GM12878 (cell line): Measurements from ENCODE around the gene UBE2E3. TPM values are rescaled to one million over a fixed set of nuclear protein-coding genes. Genes with fewer than 3 reads are reported as not detected.

Experiments
- ATAC-seq: fragments of 200-7000 bp; cut with Tn5 transposase; 3 replicates; pipeline ENCODE4 v1.9.1; 2020; ENCODE audit warnings: mild to moderate bottlenecking, moderate library complexity
- BruUV-seq: library from RNA; stranded (reverse); fragments of 400-500 nt; replicated peaks from 2 replicates; lab custom pipeline; 2021; lab: Mats Ljungman, UMichigan
- CTCF ChIA-PET: fragments of 300-600 bp; sonication (Branson Sonifier 250); formaldehyde crosslinking; extraction: SDS; loops from one replicate; lab custom pipeline; 2021; ENCODE audit warnings: inconsistent platforms; lab: Yijun Ruan, JAX
- POLR2A ChIA-PET: fragments of 350-600 bp; formaldehyde crosslinking; extraction: SDS; loops from one replicate; lab custom pipeline; 2021; ENCODE audit warnings: inconsistent platforms; lab: Charles Lee
- RAD21 ChIA-PET: fragments of 300-600 bp; sonication (Branson Sonifier 250); formaldehyde crosslinking; loops from one replicate; lab custom pipeline; 2023; ENCODE audit warnings: antibody characterized with exemption; ENCODE audit not compliant: unreplicated experiment; lab: Charles Lee
- SMC1A ChIA-PET: fragments of 300-600 bp; sonication (Branson Sonifier 250); formaldehyde crosslinking; loops from one replicate; lab custom pipeline; 2023; ENCODE audit not compliant: unreplicated experiment, uncharacterized antibody; lab: Charles Lee
- DNase-seq: peaks from one replicate; pipeline ENCODE4 v3.0.0-alpha.2; 2011; ENCODE audit warnings: low read depth, low spot score
- FAIRE-seq: peaks from 3 replicates; lab custom pipeline; 2011; peaks lifted over from hg19 to GRCh38; lab: Jason Lieb, UNC
- H2AFZ ChIP-seq: 2 replicates; pipeline ENCODE4 v1.6.0; 2011; ENCODE audit warnings: low read depth, low read length, control low read depth; ENCODE audit not compliant: control insufficient read depth
- H3K27ac ChIP-seq: 2 replicates; pipeline ENCODE4 v1.5.1; 2011; ENCODE audit warnings: control low read depth; ENCODE audit not compliant: control insufficient read depth, insufficient read depth
- H3K27me3 ChIP-seq, 2 experiments: replicated peaks in 1 of 2; 2 replicates each; pipeline versions ENCODE4 v1.6.0 to v1.6.1; 2011; ENCODE audit warnings: low read length in 1 of 2; ENCODE audit not compliant: control insufficient read depth in 2 of 2, insufficient read depth in 2 of 2
- H3K36me3 ChIP-seq, 2 experiments: 2 replicates each; pipeline ENCODE4 v1.5.1; 2011; ENCODE audit warnings: low read length in 1 of 2; ENCODE audit not compliant: control insufficient read depth in 2 of 2, insufficient read depth in 2 of 2
- H3K4me1 ChIP-seq: 2 replicates; pipeline ENCODE4 v1.6.1; 2011; ENCODE audit warnings: mild to moderate bottlenecking, low read length, moderate library complexity, mixed read lengths; ENCODE audit not compliant: control insufficient read depth, insufficient read depth
- H3K4me2 ChIP-seq: 2 replicates; pipeline ENCODE4 v1.6.0; 2011; ENCODE audit warnings: control low read depth; ENCODE audit not compliant: control insufficient read depth, insufficient read depth
- H3K4me3 ChIP-seq: fragments of 200-600 bp; sonication (generic); 2 replicates; pipeline ENCODE4 v1.5.1; 2016
- H3K79me2 ChIP-seq: 2 replicates; pipeline ENCODE4 v1.6.0; 2011; ENCODE audit warnings: low read length; ENCODE audit not compliant: control insufficient read depth, insufficient read depth
- H3K9ac ChIP-seq: 2 replicates; pipeline ENCODE4 v1.8.0; 2011; ENCODE audit warnings: low read length, control low read depth, mixed read lengths; ENCODE audit not compliant: control insufficient read depth, insufficient read depth
- H3K9me3 ChIP-seq: replicated peaks from 3 replicates; pipeline ENCODE4 v1.5.1; 2011; ENCODE audit warnings: mild to moderate bottlenecking, low read length; ENCODE audit not compliant: control insufficient read depth, insufficient read depth
- H4K20me1 ChIP-seq: 2 replicates; pipeline ENCODE4 v1.6.0; 2011; ENCODE audit not compliant: control insufficient read depth, insufficient read depth
- BCLAF1 ChIP-seq: fragments of 450-650 bp; IDR thresholded peaks from 2 replicates; pipeline ENCODE4 v1.6.1; 2017; ENCODE audit warnings: antibody characterized with exemption, mild to moderate bottlenecking, moderate library complexity
- CTCF ChIP-seq, 3 experiments: IDR thresholded peaks in 2 of 3; conservative IDR thresholded peaks in 1 of 3; 2 replicates each; pipeline ENCODE4 v1.5.1; 2011; ENCODE audit warnings: low read depth in 3 of 3, low read length in 3 of 3, mild to moderate bottlenecking in 3 of 3, control low read depth in 2 of 3, moderate library complexity in 2 of 3, inconsistent platforms in 1 of 3, mixed read lengths in 1 of 3; ENCODE audit not compliant: control insufficient read depth in 2 of 3, insufficient read depth in 1 of 3; ENCODE audit errors: extremely low read depth in 1 of 3
- HDAC2 ChIP-seq: fragments of 200-600 bp; sonication (generic); IDR thresholded peaks from 2 replicates; pipeline ENCODE4 v1.6.1; 2017
- NR2C1 ChIP-seq: fragments of 450-650 bp; IDR thresholded peaks from 2 replicates; pipeline ENCODE4 v1.6.1; 2017; ENCODE audit warnings: antibody characterized with exemption, mild to moderate bottlenecking, moderate library complexity
- SKIL ChIP-seq: fragments of 450-650 bp; IDR thresholded peaks from 2 replicates; pipeline ENCODE4 v1.6.1; 2017; ENCODE audit warnings: mild to moderate bottlenecking, low read depth, inconsistent platforms; ENCODE audit not compliant: poor library complexity, severe bottlenecking
- SUPT20H ChIP-seq: IDR thresholded peaks from 2 replicates; pipeline ENCODE4 v1.6.1; 2011; ENCODE audit warnings: low read depth, mild to moderate bottlenecking, low read length, moderate library complexity, borderline replicate concordance; ENCODE audit not compliant: control insufficient read depth
- WGBS: methylation state at CpG from one replicate; pipeline ENCODE4 v1.1.6; 2016; ENCODE audit warnings: low lambda C conversion rate; ENCODE audit not compliant: insufficient replicate concordance, insufficient coverage; ENCODE audit errors: missing lambda C conversion rate; 5-methylcytosine and 5-hydroxymethylcytosine counted together
- in situ Hi-C: fragments of 300-500 bp; cut with MboI; formaldehyde crosslinking; loops from 9 replicates; pipeline ENCODE4 v1.14.3; 2018; ENCODE audit warnings: mixed read lengths
- intact Hi-C: fragments of 100-400 bp; cut with micrococcal nuclease; formaldehyde crosslinking; loops from one replicate; pipeline ENCODE4 v1.14.2; 2022; ENCODE audit not compliant: unreplicated experiment
- polyA plus RNA-seq, 11 experiments: library from polyadenylated mRNA; depleted of rRNA in 4 of 11; unstranded in 6 of 11; stranded (reverse) in 5 of 11; fragments of >200 nt; fragmentation: Nextera tagmentation in 4 of 11; fragmentation: Illumina TruSeq in 1 of 11; extraction: Ambion mirVana in 4 of 11; extraction: Trizol in 1 of 11; gene quantifications; 1 replicate in 1 of 11; 2 replicates in 10 of 11; pipeline versions ENCODE4 v1.2.1 to v1.2.3, GENCODE V29; 2011 to 2016; ENCODE audit warnings: inconsistent platforms in 2 of 11, missing spikeins in 2 of 11, low read depth in 1 of 11
- total RNA-seq, 4 experiments: library from RNA; depleted of rRNA in 3 of 4; stranded (reverse); fragments of >200 nt in 3 of 4; fragmentation: Illumina TruSeq in 1 of 4; extraction: Trizol in 1 of 4; gene quantifications; 2 replicates each; pipeline versions ENCODE4 v1.2.1 to v1.2.3, GENCODE V29; 2013 to 2021
- TF ChIP-seq, protein P1 (sequence below): IDR thresholded peaks from 2 replicates; pipeline ENCODE4 v1.6.1; 2011; ENCODE audit warnings: borderline replicate concordance, low read depth, mild to moderate bottlenecking, moderate library complexity, mixed read lengths, low read length; ENCODE audit not compliant: insufficient read depth; ENCODE audit errors: extremely low read length
- TF ChIP-seq, protein P2 (sequence below): fragments of 450-650 bp; IDR thresholded peaks from 2 replicates; pipeline ENCODE4 v1.6.1; 2017; ENCODE audit warnings: mild to moderate bottlenecking, moderate library complexity

UBE2E3 gene
- total and polyA plus RNA-seq, 10 of the 15 experiments (the other 5 are each of a cell fraction or from before 2014, with no cell fraction given): 14.9 to 50.0 (median 26.2) TPM

- Histone ChIP-seq H3K36me3 (no peaks in the 10 kb centered on the region), H3K27me3 (no peaks in the 10 kb centered on the region), H4K20me1 (no peaks in the 10 kb centered on the region), H3K9ac (no peak overlapping the region), H3K4me1 (no peaks in the 10 kb centered on the region), H2AFZ (no peak overlapping the region), H3K9me3 (no peaks in the 10 kb centered on the region; the same call in 1 of the 3 replicates), H3K27ac (no peak overlapping the region), H3K4me3 (no peak overlapping the region), H3K79me2 (no peaks in the 10 kb centered on the region), H3K4me2 (no peak overlapping the region)
- SMC1A ChIA-PET: interaction anchor here (1.2 to 1.7 kb wide), 2 partner anchors 13 to 50 kb away, joined by 3 to 4 read pairs; no protein-coding TSS in a partner anchor
- 50% methylated on average over 2 of the region's 2 CpGs for WGBS
- RAD21 ChIA-PET: interaction anchor here (0.6 kb wide), 1 partner anchor 31 kb away, joined by 3 read pairs; no protein-coding TSS in a partner anchor
- POLR2A ChIA-PET: no interaction called here
- in situ Hi-C loops (no loop called here), intact Hi-C loops (loop anchor here (10.0 kb wide), 1 partner anchor 809 kb away; no protein-coding TSS in a partner anchor)
- ATAC-seq (no peak), FAIRE-seq (no peak), DNase-seq (no peak)
- BruUV-seq: no TSS peak
- CTCF ChIA-PET: interaction anchor here (1.6 kb wide), 1 partner anchor 8 kb away, joined by 3 read pairs; no protein-coding TSS in a partner anchor
- TF ChIP-seq SKIL (no peak), SUPT20H (no peak), HDAC2 (no peak), NR2C1 (no peak), CTCF (IDR thresholded peaks at IDR 0.05 in 2 of 3, conservative IDR thresholded peaks at IDR 0.05 in 1 of 3; ENCODE audit: control insufficient read depth in 2 of 3, extremely low read depth in 1 of 3, insufficient read depth in 1 of 3, low read depth in 3 of 3, low read length in 3 of 3) (no peak), BCLAF1 (no peak)
- TF ChIP-seq, protein P1, sequence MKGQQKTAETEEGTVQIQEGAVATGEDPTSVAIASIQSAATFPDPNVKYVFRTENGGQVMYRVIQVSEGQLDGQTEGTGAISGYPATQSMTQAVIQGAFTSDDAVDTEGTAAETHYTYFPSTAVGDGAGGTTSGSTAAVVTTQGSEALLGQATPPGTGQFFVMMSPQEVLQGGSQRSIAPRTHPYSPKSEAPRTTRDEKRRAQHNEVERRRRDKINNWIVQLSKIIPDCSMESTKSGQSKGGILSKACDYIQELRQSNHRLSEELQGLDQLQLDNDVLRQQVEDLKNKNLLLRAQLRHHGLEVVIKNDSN: no peak
- TF ChIP-seq, protein P2, sequence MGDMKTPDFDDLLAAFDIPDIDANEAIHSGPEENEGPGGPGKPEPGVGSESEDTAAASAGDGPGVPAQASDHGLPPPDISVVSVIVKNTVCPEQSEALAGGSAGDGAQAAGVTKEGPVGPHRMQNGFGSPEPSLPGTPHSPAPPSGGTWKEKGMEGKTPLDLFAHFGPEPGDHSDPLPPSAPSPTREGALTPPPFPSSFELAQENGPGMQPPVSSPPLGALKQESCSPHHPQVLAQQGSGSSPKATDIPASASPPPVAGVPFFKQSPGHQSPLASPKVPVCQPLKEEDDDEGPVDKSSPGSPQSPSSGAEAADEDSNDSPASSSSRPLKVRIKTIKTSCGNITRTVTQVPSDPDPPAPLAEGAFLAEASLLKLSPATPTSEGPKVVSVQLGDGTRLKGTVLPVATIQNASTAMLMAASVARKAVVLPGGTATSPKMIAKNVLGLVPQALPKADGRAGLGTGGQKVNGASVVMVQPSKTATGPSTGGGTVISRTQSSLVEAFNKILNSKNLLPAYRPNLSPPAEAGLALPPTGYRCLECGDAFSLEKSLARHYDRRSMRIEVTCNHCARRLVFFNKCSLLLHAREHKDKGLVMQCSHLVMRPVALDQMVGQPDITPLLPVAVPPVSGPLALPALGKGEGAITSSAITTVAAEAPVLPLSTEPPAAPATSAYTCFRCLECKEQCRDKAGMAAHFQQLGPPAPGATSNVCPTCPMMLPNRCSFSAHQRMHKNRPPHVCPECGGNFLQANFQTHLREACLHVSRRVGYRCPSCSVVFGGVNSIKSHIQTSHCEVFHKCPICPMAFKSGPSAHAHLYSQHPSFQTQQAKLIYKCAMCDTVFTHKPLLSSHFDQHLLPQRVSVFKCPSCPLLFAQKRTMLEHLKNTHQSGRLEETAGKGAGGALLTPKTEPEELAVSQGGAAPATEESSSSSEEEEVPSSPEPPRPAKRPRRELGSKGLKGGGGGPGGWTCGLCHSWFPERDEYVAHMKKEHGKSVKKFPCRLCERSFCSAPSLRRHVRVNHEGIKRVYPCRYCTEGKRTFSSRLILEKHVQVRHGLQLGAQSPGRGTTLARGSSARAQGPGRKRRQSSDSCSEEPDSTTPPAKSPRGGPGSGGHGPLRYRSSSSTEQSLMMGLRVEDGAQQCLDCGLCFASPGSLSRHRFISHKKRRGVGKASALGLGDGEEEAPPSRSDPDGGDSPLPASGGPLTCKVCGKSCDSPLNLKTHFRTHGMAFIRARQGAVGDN: no peak
These were observed 115.1 kb downstream of the UBE2E3 start for GRCh38 chr2:181095486-181095885.
